Measurements from ENCODE around the gene PRKD2.
"Not testable (repeated sequence)": the region's sequence is repeated elsewhere in the genome, so short reads cannot be mapped to it uniquely, and the experiment has no call there.

PRKD2 gene

DNA sequence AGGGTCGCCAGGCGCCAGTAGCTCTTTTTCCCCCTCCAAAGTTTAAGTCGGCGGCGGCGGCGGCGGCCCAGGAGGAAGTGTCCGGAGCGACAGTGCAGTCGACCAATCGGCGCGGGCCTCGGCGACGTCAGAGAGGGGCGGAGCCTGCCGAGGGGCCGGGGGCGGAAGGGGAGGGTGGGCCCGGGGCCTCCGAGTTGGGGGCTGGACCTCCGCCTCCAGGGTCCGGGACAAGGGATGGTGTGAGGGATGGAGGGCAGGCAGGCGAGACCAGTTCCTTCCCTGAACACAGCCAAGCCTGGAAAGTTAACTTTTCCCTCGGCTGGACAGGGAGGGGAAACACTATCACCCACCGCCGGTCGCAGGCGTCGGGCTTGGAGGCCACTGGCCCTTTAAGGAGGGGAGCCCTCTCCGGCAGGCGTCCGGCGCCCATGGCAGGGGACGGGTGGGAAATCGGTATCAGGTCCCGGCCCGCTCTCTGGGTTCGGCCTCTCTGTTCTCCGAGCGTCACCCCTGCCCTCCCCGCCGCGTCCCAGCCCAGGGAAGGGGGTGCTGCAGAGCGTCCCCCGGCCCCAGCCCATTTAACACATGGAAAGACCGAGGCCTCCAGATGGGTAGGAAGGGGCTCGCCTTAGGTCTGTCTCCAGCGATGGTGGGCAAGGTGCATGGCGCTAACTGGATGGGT, at the start of gene PRKD2:
Gene PRKD2, minus strand, starts transcription at position 81 of the 682 bp plus-strand sequence. CDS start 744 bp downstream, outside the sequence.
- DNase-seq (ENCODE audit: low read depth), result no peak

DNA sequence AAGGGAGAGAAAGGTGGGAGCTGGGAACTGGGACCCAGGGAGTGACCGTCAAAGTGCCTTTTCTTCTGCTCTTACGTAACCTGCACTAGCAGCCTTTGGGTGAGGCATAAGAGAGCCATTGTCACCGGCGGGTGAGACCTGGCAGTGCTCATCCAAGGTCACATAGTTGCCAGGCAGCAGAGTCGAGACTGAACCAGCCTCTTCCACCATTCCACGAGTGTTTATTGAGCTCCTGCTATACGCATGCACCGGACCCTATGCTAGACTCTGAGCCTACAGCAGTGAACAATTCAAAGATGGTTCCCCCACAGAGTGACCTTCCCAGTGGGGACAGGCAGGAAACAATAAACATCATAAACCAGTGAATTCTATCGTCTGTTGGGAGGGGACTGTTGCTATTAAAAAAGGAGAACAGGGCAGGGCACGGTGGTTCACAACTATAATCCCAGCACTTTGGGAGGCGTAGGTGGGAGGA, 47.9 kb upstream of the PRKD2 start:
- no peak for DNase-seq (ENCODE audit: low read depth)

DNA sequence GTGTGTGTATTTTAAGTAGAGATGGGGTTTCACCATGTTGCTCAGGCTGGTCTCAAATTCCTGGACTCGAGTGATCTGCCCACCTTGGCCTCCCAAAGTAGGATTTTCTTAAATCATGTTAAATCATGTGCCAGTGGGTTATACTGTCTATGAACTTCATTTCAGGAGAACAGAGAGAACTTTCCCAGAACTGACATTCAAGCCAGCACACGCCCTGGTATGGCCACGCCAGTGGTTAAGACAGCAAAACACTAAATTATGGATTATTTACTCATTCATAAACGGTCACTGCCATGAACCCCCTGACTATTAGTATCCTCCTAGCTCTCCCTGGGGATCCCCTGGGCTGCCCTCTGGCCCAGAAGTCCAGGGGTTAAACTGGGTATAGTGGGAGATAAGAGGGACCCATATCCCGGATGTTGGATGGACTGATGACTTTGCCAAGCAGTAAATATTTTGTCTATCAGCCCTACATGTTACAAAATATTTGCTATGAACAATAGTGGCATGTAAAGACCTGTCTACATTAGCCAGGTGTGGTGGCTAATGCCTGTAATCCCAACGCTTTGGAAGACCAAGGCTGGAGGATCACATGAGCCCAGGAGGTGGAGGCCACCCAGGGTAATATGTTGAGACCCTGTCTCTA, 45.5 kb upstream of the PRKD2 start:
- no peak for DNase-seq (ENCODE audit: low read depth)

DNA sequence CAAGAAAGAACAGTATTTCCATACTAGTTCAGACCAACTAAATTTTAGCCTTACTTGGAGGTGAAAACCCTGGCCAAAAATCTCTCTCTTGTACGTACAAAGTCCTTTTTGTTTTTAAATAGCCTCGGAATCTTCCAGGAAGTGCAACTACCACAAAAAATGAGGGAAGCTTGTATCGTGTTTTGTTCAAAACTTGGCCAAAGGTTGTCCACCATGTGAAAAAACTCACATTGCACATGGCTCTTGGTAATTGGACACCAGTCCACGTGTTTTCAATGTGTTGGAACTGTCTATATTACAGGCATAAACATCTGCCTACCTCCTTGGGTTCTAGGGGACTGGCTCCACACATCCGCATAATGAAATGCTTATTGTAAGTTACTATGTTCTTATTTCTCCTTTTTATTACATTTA, 44.5 kb upstream of the PRKD2 start:
- no peak for DNase-seq (ENCODE audit: low read depth)

DNA sequence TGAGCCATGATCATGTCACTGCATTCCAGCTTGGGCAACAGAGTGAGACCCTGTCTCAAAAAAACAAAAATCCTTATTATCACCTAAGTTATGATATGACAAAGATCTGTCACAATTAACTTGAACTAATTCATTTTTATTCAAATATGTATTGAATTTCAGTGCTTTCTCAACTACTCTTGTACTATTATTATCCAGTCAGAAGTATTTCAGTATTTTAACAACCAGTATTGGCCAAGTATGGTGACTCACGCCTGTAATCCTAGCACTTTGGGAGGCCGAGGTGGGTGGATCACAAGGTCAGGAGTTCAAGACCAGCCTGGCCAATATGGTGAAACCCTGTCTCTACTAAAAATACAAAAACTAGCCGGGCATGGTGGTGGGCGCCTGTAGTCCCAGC, 44.0 kb upstream of the PRKD2 start:
- not testable (repeated sequence) for DNase-seq (ENCODE audit: low read depth)

DNA sequence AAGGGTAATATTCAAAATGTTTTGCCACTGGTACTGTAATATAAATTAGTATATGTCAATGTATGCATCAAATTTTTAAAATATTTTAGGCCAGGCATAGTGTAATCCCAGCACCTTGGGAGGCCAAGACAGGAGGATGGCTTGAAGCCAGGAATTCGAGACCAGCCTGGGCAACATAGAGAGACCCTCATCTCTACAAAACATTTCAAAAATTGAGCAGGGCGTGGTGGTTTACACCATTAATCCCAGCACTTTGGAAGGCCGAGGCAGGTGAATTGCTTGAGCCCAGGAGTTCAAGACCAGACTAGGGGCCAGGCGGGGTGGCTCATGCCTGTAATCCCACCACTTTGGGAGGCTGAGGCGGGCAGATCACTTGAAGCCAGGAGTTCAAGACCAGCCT, 43.4 kb upstream of the PRKD2 start:
- no peak for DNase-seq (ENCODE audit: low read depth)

DNA sequence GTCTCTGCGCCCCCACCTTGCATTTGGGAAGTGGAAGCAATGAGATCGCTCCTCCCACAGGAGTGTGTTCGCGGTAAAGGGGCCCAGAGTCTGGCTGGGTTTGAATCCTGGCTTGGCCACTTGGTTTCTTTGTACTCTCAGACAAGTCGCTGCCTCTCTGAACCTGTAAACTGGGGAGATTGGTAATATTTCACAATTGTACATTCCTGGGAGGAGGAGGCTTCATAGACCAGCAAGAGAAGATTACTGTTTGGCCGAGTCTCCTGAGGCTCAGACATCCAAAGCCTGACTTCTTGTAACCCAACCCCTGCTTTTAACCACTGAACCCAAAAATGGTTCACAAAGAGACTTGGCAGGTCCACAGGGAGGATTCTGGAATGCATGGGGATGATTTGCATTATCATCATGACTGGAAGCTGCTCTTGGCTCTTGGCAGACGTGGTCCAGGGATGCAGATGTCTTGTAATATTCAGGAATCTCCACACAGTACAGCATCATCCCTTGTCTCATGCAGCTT, 43.0 kb upstream of the PRKD2 start:
- no peak for DNase-seq (ENCODE audit: low read depth)

DNA sequence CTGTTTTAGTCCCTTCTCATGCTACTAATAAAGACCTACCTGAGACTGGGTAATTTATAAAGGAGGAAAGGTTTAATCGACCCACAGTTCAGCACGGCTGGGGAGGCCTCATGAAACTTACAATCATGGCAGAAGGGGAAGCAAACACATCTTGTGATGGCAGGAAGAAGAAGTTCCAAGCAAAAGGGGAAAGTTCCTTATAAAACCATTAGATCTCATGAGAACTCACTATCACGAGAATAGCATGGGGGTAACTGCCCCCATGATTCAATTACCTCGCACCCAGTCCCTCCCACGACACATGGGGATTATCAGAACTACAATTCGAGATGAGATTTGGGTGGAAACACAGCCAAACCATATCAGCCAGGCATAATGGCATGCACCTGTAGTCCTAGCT, 42.3 kb upstream of the PRKD2 start:
- DNase-seq (ENCODE audit: low read depth), result no peak

DNA sequence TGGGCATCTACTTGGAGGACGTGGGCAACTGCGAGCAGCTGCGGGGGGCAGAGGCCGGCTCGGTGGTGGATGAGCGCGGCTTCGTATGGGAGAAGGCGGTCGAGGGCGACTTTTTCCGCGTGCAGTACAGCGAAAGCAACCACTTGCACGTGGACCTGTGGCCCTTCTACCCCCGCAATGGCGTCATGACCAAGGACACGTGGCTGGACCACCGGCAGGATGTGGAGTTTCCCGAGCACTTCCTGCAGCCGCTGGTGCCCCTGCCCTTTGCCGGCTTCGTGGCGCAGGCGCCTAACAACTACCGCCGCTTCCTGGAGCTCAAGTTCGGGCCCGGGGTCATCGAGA, 39.6 kb upstream of the PRKD2 start:
- no peak for DNase-seq (ENCODE audit: low read depth)

DNA sequence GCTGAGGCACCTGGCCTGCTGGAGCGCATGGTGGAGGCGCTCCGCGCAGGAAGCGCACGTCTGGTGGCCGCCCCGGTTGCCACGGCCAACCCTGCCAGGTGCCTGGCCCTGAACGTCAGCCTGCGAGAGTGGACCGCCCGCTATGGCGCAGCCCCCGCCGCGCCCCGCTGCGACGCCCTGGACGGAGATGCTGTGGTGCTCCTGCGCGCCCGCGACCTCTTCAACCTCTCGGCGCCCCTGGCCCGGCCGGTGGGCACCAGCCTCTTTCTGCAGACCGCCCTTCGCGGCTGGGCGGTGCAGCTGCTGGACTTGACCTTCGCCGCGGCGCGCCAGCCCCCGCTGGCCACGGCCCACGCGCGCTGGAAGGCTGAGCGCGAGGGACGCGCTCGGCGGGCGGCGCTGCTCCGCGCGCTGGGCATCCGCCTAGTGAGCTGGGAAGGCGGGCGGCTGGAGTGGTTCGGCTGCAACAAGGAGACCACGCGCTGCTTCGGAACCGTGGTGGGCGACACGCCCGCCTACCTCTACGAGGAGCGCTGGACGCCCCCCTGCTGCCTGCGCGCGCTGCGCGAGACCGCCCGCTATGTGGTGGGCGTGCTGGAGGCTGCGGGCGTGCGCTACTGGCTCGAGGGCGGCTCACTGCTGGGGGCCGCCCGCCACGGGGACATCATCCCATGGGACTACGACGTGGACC, 39.1 kb upstream of the PRKD2 start:
- no peak for DNase-seq (ENCODE audit: low read depth)

DNA sequence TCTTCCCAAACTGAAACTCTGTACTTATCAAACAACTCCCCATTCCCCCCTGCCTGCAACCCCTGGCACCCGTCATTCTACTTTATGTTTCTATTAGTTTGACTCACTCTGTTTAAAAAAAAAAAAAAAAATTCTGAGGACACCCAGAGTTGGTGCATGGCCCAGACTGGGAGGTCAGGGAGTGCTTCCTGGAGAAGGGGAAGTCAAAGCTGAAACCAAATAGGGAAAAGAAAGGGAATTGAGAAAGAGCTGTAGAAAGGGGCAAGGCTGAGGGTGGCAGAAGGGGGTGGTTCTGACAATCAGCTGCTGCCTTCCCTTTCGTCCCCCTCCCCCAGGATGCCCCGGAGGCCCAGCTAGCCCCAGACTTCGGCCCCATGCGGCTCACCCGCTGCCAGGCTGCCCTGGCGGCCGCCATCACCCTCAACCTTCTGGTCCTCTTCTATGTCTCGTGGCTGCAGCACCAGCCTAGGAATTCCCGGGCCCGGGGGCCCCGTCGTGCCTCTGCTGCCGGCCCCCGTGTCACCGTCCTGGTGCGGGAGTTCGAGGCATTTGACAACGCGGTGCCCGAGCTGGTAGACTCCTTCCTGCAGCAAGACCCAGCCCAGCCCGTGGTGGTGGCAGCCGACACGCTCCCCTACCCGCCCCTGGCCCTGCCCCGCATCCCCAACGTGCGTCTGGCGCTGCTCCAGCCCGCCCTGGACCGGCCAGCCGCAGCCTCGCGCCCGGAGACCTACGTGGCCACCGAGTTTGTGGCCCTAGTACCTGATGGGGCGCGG, 38.4 kb upstream of the PRKD2 start:
- no peak for DNase-seq (ENCODE audit: low read depth)

DNA sequence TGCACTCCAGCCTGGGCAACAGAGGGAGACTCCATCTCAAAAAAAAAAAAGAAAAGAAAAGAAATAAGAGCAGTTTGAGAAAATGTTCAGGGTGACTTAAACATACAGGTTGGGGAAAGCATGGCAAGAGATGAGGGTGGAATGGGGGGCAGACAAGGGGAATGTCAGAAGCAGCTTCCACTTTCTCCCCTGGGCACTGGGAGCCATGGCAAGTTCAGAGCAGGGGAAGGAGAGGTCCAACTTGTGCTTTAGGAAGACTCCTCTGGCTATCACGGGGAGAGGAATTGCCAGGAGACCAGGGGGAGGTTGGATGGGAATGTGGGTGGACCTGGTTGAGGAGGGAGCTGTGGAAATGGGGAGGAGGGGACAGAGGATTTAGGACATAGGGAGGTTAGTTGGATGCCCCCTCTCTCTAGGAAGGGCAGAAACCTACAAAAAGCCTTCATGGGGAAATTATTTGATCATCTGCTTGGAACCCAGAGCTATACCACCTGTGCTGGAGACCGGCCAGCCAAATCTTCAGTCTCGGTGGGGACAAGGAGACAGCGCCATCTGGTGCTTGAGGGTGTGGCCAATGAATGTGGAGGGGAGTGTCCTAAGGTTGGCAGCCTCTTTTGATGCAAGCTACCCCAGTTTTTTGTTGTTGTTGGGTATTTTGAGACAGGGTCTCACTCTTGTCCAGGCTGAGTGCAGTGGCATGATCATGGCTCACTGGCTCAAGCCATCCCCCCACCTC, 36.7 kb upstream of the PRKD2 start:
- DNase-seq (ENCODE audit: low read depth), result no peak

DNA sequence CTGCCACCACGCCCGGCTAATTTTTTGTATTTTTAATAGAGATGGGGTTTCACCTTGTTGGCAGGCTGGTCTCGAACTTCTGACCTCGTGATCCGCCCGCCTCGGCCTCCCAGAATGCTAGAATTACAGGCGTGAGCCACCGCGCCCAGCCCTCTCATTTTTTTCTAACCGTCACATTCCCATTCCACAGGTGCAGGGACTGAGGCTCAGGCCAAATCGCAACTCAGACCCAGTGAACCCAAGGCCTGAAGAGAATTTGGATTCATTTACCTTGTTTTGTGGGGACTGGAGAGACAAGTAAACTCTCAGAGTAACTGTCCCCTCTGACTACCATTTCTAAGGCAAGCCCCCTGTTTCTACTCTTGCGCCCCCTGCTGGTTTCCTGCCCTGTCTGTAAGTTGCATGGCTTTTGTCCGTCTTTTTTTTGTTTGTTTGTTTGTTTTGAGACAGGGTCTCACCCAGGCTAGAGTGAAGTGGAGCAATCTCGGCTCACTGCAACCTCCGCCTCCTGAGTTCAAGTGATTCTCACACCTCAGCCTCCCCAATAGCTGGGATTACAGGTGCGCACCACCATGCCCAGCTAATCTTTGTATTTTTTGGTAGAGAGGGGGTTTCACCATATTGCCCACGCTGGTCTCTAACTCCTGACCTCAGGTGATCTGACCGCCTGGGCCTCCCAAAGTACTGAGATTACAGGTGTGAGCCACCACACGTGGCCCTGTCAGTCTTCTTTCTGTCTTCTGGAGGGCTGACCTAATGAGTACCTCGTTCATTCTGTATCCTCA, 31.6 kb upstream of the PRKD2 start:
- DNase-seq (ENCODE audit: low read depth), result no peak

DNA sequence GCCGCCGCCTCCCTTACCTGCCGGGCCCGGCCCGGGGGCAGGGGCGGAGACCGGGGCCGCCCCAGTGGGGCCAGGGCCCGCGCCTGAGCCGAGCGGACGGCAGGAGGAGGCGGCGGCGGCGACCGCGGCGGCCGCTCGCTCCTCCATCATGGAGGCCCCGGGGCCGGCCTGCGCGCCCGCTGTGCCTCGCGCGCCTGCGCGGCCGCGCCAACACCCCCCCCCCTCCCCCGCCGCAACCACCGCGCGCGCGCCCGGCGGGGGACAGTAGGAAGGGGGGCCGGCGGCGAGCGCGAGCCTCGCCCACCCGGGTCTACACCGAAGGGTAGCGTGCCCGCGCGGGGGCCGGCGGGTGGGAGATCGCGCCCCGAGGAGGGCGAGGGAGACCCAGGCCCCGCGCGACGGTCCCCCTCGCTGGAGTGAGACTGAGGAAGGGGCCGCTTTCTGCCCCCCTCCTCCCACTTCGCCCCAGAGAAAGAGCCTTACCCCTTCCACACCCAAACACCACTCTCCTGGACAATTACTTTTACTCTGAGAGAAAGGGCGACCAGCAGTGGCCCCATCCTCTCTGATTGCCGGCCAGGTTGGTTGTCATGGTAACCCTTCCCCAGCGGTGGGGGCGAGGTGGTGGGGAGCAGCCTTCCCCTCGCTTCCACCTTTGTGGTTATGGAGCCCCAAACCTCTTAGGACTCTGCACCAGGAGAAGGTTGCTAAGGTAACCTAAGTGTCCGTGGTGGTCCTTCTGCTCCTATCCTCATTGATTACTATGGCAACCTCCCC, 29.6 kb upstream of the PRKD2 start, which contains the start of gene STRN4:
Gene STRN4, minus strand, starts transcription at position 170 of the 777 bp plus-strand sequence. Its CDS starts 20 bp downstream, at position 150.
- DNase-seq (ENCODE audit: low read depth), result no peak

DNA sequence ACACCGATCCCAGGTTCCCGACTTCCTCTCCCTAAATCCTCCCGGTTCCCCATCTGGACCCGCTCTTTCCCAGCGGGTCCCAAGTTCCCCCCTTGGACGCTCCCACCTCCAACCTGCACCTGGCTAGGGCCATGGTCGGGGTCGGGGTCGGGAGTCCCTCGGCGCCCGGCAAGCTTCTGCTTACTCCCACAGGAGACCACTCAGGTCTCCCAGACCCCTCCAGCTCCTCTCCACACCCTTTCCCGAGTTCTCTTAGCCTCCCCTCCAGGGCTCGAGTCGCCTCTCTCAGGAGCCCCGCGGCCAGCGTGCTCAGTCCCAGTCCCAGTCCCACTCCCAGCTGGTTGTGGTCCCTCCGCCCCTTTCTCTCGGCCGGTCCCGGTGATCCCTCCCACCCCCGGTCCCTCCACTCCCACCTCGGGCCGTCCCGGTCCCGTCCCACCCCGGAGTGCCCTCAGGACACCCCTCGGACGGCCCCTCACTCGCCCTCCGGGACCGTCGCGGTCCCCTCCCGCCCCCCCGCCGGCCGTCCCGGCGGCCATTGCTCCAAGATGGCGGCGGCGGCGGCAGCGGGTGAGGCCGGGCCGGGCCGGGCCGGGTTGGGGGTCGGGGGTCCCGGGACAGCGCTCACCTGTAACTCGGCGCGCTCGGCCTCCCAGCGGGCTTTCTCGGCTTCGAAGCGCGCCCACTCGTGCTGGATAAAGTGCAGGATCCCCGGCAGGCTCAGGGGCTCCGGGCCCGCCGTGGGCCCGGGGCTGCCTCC, 28.8 kb upstream of the PRKD2 start, which contains the start of gene FKRP:
Gene FKRP, plus strand, starts transcription at position 537 of the 760 bp plus-strand sequence. CDS start 9,394 bp downstream, outside the sequence.
- DNase-seq (ENCODE audit: low read depth), result no peak

DNA sequence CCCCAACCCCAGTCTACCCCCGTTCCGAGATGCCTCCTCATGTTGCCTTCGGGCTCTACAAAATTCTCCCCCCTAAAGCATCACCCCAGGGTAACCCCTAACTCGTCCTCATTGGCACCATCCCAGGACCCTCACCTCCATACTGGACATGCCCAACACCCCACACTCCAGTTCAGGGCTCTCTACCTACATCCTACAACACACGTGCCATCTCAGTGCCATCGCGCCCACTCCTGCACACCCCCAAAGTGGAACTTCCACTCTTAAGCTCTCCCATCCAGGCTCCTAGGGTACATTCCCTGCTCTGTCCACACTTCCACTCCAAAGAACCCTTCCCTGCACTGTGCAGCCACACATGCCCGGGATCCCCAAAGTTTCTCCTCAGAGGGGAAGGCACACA, 28.1 kb upstream of the PRKD2 start:
- DNase-seq (ENCODE audit: low read depth), result no peak

DNA sequence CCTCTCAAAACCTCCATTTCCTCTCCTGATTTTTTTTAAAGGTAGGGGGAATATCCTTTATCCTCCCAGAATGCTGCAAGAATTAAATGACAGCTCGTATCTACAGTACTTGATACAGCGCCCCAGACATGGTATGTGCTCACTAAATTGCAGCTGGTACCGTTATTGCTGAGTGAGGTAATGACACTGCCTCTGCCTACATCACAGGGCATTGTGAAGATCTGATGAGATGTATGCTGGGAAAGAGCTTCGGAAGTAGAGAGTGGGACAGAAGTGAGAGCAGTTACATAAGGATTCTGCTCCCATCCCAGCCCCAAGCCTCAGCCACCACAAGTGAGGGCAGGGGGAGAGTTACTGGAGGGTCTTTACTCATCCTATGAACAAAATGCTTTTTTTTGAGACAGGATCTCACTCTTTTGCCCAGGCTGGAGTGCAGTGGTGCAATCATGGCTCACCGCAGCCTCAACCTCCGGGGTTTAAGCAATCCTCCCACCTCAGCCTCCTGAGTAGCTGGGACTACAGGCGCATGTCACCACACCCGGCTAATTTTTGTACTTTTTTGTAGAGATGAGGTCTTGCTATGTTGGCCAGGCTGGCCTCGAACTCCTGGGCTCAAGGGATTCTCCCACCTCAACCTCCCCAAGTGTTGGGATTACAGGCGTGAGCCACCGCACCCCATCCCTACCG, 27.2 kb upstream of the PRKD2 start:
- DNase-seq (ENCODE audit: low read depth), result no peak

DNA sequence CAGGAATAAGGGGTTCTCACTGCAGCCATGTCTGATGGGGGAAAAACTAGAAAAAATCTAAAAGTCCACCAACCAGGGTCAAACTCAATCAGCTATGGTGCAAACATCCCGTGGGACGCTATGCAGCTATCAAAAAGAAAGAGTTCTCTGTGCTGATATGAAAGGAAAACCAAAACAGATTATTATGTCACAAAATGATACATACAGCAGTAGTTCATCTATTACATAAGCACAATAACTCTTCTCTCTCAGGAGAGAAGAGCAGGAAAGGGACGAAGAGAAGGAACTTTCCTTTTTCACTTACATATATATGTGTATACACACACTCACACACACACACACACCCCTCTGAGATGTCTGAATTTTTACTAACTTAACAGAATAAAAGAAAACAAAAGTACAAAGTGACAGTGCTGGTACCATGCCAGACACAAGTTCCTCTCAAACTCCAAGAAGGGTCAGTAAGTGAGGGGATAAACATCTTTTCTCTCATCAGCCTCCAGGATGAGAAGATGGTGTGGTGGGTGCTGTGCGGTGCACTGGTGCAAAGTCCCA, 26.1 kb upstream of the PRKD2 start:
- no peak for DNase-seq (ENCODE audit: low read depth)
